NCI-H1417 (cell line): ENCODE data around the gene ASF1A.

Experiments
- DNase-seq, 3 experiments: peaks; one replicate each; lab custom pipeline; 2025; lab: John Stamatoyannopoulos, UW

The ASF1A gene

DNA sequence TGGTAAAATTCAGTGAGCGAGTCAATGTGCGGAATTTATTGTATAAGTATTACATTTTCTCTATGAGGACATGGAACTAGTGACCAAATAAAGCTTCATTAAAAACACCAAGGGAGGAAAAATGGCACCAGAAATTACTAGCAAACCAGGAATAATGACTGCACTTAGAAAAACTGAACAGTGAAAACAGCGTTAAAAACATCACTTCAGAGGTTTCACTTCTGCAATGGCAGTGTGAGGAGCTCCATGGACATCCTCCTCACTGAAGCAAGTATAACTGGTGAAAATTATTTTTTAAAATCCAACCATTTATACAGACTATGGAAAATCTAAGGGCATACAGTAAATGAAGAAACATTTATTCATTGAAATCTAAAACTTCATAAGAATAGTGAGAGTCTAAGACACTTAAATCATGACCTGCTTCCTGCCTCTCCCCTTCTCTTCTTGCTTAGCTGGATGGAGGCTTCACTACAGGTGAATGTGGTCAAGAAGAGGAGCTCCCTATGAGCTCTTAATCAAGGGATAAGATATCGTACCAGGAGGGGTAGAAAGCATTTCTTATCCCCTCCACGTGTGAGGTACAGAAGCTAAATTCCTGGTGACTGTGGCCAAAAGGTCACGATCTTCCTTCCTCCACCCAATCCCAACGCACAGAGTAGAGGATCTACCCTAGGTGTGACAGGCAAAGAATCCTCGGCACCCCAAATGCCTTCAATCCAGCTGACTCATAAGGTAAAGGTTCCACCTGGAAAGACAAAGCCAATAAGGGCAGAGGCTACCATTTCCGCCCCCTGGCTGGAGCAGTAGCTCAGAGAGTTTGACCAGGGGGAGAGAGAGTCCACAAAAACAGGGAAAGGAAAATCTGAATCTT, 12.3 kb upstream of the ASF1A start:
- no peak for DNase-seq

DNA sequence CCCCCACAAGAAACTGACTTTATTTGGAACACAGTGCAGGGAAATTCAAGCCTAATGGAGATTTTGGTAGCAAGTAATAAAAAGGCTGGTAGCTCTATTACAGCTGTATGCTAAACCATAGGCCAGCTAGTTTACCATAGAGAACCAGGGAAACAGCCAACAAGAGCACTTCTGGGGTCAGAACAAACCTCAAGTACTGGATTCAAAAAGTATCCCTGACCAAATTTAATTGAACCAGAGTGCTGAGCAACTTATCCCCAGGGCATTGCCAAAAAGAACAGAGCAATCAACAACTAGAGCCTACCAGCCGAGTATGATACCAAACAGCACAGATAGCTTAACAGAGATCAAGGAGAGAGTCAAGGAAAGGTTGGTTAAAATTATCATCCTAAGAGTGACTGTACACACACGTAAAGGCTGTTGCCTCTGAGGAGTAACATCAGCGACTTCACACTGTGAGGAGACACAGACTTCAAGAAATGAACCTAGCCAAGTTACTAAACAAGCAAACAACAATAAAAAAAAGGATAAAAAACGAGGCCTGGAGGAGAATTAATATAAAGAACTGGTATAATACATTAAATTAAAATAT, 11.5 kb upstream of the ASF1A start:
- DNase-seq = no peak

DNA sequence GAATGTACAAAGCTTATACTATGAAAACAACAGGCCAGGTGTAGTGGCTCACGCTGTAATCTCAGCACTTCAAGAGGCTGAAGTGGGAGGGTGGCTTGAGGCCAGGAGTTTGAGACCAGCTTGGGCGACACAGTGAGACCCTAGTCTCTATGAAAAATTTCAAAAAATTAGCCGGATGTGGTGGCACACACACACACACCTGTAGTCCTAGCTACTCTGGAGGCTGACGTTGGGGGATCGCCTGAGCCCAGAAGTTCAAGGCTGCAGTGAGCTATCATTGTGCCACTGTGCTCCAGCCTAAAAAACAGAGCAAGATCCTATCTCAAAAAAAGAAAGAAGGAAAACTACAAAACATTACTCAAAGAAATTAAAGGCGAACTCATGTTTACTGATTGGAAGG, 7.3 kb upstream of the ASF1A start:
- no peak for DNase-seq

DNA sequence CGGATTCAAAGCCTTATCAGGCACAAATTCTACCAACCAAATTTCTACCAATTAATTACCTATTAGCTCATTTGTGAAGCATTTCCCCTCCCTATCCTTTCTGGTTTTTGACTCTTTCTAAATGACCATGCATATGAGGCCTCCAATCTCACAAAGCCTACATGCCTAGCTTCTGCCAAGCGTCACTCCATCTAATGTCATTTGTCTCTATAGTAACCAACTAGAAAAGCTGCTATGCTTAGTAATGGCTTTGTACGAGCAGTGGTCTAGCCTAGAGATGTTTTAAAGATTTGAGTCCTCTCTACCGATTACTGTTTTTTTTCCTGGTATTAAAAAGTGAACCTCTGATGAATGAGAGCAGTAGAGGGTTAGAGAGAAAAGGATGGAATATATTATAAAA, 4.8 kb upstream of the ASF1A start:
- DNase-seq = peak in 1 of 3 experiments; percentile 60

DNA sequence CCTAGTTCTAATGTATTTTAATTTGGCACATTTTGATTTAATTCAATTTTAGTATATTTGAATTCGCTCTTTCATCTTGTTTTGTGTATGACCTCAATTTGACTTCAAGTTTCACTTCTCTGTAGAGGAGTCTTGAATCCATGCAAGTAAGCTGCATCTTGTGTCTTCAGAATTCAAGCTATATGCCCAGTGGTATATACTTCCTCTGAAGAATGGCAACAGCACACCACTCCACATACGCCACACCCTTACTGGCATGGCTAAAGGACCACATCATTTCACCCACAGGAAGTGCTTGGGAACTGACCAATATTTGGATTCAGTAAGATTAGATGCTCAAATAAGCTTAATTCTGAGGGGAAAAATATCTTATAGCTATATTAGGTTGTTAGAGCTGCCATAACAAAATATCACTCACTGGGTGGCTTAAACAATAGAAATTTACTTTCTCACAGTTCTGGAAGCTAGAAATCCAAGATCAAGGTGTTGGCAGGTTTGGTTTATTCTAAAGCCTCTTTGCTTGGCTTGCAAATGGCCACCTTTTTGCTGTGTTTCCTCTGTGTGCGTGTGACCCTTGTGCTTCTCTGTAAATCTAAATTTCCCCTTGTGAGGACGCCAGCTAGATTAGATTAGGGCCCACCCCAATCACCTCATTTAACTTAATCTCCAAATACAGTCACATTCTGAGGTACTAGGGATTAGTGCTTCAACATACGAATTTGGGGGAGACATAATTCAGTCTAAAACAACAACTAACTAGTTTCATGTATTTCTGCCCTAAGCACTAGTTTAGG, 2.8 kb upstream of the ASF1A start:
- DNase-seq = no peak

DNA sequence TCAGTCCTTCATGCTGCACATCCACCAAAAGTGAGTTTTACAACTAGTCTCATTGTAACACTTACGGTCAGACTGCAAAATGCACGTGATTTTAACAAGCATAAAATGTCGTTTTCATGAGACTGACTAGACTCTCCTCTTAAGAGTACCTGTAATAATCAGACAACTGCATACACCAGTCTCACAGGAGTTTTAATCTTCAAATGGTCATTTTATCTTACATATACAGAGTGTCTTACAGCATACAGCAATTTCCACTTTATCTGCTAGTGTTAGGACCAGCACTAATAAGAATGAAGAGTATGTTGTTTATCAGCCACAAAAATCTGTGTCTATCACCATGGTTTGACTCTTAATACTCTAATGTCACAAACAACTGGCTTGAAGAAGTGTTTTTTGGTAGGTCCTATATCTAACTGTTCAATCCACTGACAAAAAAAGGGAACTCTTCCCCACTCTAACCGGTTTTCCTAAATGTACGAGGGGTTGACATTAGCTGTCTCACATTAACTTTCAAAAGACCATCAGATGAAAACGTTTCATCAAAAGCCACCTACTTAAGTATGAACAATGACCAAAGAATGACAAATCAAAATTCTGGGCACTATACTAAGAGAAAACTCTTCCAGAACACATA, 1.5 kb upstream of the ASF1A start:
- peak in 1 of 3 experiments; percentile 48 for DNase-seq

DNA sequence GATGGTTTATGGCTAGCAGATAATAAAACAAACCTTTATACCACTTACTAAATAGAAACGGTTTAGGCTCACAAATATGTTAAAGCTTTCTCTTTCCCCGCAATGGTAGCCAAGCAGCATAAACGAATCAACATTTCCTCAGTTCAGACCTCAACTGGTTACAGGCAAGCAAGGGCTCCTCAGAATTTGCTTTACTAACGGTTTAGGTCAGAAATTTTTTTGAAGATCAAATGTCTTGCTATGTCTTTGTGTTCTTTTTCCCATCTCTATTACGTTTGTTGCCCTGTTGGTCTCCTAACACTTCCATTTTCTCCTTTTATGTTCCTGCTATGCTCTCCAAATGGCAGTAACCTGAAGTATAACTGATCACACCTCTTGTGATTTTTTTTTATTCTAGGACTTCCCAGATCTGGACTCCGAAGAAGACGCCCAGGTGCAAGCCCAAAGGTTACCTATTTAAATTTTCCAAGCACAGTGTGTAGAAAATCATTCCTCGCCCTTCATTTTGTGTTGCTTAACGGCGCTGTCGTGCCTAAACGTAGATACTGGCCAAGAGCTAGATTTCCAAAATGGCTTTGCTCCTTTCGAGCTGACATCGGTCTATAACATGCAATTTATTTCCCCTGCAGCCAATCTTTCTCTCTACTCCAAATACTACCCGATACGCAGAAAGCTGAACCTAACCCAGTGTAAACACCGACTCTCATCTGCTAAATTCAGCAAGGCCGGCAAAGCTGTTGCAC, 717 bp upstream of the ASF1A start:
- DNase-seq = peak; percentile 86 to 96 (median 88)

DNA sequence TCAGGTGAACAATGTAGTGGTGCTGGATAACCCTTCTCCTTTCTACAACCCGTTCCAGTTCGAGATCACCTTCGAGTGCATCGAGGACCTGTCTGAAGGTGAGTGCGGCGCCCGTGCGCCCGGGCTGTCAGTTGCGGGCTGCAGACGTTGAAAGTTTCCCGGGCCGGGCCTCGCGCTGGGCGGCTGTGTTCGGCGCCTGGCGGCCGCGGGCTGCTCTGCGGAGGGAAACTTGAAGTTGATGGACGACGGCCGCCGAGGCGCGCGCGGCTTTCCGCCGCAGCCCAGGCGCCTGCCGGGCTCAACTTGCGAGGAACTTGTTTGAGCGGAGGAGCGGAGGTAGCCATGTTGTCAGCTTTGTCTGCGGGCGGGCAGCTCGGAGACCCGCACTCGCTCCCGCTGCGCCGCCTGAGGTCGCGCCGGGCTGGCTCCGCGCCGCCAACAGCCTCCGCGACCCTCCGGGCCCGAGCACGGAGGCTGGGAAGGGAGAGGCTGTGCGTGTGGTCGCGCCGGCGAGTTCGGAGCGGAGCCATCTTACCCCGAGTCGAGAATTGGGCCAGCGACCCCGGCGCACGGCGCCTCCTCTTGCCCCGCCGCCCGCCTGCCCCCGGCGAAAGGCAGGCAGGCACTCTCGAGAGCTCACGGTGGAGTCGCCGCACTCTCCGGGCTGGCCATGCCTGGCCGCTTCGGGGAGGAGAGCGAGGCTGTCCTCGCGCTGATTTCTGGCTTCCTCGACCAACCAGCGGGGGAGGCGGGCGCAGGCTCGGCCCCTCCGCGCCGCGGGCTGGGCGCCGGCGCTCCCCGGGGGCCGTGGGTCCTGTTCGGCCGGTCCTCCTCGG, 691 bp downstream of the ASF1A start:
- peak; percentile 75 to 82 (median 81) for DNase-seq

DNA sequence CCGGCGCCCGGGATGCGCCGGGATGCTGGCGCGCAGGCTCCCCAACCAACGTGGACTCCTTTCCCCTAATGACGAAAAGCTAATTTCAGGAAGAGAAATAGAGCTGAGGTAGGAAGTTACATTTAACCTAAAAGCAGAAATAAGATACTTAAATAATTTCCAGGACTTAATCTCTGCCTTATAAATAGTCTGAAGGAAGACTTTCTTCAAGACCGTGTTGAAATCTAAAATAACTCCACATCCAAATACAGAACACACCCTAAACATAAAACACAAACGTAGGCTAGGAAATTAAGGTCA, 1.3 kb downstream of the ASF1A start:
- DNase-seq = no peak

DNA sequence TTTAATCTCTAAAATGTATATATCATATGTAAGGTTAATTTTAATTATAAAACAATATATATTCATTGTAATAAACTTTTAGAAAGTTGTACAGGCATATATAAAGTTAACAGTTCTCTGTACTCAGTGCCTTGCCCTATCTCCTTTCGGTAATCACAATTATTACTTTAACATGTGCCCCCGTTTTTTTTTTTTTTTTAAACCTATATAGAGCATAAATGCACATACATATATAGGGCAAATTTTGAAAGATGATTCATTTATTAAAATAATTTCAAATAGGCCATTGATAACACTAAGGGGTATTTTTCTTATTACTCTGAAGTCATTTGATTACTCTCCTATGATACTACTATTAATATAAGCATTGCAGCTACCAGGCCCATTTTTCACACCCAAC, 1.9 kb downstream of the ASF1A start:
- DNase-seq = no peak

DNA sequence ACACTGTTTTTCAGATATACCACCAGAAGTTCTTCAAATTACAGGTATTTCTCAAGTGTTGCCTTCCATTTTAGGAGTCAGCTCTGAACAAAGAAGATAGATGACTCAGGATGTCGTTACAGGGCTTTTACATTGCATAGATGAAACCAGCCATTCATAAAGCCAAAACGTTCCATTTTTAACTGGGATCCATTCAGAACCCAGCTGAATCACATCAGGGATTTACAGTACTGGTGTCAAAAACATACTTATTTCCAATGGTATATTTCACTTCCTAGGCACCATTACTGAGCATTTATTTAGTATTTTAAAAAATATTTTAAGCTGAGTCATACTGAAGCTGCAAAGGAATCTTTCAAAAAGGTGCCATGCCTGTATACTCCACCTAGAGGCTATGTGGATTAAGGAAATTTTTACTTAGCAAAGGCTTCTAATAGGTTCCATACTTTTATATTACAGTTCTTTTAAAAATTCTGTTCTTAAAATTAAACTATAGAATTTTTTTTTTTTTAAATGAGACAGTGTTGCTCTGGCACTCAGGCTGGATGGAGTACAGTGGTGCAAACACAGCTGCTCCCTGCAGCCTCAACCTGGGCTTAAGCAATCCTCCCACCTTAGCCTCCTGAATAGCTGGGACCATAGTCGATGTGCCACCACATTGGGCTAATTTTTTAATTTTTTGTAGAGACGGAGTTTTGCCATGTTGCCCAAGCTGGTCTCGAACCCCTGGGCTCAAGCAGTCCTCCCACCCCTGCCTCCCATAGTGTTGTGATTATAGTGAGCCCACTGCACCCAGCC, 2.6 kb downstream of the ASF1A start:
- peak in 2 of 3 experiments; percentile 12 to 40 for DNase-seq

DNA sequence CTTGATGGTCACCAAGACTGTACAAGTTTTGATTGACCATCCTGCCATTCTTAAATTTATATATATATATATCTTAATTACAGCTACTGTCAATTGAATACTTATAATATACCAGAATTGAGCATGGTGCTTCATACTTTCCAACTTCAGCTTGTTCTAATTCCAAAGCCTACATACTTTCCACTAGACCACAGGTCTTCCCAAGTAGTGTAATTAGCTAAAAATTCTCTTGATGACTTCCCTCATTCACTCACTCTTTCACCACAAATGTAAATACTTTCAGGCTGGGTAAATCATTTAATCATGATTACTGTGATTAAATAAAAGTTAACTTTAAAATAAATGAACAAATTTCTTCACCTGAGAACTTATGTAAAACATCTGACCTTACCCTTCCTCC, 3.4 kb downstream of the ASF1A start:
- no peak for DNase-seq

DNA sequence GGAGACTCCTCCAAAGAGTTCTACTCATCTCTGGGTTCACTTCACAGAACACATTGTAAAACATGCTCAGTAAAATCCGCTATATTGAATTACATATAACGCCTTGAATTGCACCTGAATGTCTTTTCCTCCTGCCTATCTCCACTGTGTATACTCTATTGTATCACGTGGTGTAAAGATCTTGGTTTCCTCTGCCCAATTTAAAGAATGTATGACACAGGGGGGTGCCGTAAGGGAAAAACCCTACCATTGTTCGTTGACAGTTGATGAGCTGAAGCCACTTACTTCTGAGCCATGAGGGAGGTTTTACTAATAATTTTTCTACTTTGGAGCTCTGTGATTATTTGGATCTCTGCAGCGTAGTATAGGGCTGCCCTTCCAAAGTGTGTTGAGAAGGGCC, 6.0 kb downstream of the ASF1A start:
- DNase-seq = no peak

DNA sequence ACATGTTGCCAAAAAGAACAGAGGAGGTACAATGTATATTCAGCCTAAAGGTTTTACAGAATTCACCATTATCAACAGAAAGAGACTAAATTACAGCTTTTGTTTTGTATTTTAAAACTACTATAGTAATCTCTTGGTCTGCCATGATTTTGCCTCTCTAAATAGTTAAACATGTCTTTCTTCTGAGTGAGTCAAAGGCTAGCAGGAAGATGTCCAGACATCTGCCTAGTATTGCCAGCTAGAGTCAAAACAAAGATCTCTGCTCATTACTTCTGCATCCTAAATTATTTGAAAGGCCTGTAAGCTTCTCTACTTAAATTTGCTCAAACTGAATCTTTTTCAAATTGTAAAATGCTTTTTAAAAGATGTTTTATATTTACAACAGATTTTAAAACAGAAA, 8.8 kb downstream of the ASF1A start:
- DNase-seq = no peak

DNA sequence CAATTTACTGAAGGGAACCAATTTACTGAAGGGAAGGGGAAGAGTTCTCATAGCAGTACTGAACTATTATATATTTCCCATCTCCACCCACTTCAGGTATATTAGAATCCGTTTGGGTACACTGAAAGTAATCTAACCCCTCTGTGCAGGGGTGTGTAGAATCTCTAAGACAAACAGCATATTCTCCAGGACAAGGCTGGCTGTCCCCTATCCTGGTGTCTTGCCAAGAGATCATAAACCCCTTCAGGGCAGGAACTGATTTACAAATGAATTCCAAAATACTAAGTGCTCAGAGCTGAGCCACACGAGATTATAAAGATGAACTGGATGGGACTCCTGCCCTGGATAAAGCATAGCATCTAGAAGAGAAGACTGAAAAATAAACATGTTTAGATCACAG, 9.2 kb downstream of the ASF1A start:
- DNase-seq = no peak

DNA sequence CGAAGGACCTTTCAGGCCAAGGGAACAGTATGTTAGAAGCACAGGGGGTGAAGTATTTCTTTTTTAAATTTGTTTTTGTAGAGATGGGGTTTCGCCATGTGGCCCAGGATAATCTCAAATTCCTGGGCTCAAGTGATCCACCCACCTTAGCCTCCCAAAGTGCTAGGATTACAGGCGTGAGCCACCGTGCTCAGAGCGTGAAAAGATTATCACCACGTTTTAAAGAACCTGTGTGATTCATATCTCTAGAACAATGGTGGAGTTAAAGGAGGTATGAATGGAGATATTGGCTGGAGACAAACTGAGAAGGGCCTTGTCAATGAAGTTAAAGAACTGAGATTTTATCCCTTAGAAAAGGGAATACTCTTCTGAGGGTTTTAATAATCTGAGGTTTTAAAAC, 9.7 kb downstream of the ASF1A start:
- no peak for DNase-seq

DNA sequence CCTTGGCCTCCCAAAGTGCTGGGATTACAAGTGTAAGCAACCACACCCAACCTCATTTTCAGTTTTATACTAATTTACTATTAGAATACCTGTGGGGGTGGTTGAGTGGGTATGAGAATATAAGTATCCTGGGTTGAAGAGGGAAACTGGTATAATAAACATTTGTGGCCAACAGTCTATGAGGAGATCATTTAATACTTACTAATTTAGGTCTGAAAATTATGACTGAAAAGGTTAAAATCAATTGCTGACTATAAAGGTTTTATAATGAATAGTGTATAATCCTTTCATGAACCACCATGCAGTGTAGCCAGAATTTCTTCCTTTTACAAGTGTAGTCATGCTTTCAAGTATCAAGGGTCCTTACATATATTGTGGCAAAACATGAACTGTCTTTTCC, 11.1 kb downstream of the ASF1A start:
- no peak for DNase-seq

DNA sequence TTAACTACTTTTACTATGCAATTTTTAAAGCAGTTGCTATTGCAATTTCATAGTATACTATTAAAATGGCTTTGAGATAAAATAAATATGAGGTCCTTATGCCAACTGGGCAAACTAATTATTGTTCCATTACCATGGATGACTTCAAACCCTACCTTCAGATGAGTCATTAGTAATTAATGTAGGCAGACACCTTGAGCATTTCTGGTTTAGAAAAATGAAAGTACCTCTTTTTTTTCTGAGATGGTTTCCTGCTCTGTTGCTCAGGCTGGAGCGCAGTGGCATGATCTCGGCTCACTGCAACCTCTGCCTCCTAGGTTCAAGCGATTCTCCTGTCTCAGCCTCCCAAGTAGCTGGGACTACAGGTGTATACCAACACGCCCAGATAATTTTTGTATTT, 11.9 kb downstream of the ASF1A start:
- DNase-seq = no peak

DNA sequence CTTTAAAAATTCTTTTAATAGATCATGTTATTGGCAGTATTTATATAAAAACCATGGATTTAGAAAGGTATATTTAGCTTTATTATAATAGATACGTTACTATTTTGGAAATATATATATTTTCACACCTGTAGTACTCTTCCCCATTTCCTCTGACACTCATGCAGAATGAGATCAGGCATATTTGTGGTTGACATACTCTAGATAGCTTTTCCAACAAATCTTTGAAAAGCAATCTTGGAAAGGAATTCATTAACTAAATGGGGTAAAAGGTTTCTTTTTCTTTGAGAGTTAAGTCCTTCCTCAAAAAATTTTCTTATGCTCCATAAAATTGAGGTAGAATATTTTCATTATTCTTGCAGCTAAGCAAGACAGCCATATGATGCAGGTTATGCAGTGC, 14.5 kb downstream of the ASF1A start:
- no peak for DNase-seq

DNA sequence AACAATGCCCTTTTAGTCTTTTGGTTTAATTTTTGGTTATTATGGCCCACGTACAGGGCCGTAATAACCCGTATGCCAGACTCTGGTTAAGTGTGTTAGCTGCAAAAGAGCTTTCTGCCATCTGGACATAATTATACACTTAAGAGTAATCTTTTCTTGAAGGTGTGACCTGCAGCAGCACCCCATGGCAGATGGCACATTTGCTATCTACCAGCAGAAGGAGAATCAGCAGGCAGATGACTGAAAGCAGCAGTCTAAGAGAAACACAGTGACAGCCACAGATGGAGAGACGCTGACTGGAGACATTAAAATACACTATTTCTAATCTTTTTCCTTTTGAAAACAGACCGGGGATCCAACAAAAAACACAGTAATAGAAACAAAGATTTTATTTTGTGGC, 18.7 kb downstream of the ASF1A start:
- DNase-seq = peak in 2 of 3 experiments; percentile 21 to 83
